GM12892 (cell line): Measurements from ENCODE around the gene FIBCD1.

ENCODE experiments used
- POLR2A ChIP-seq: IDR thresholded peaks from 2 replicates; pipeline ENCODE4 v1.6.1; 2011; ENCODE audit warnings: low read depth, low read length, control low read depth
- POLR2AphosphoS5 ChIP-seq: IDR thresholded peaks from 2 replicates; pipeline ENCODE4 v1.6.1; 2011; ENCODE audit warnings: low read depth, low read length, control low read depth
- TAF1 ChIP-seq: IDR thresholded peaks from 2 replicates; pipeline ENCODE4 v1.6.1; 2011; ENCODE audit warnings: low read depth, mild to moderate bottlenecking, control low read depth, low read length, borderline replicate concordance

DNA sequence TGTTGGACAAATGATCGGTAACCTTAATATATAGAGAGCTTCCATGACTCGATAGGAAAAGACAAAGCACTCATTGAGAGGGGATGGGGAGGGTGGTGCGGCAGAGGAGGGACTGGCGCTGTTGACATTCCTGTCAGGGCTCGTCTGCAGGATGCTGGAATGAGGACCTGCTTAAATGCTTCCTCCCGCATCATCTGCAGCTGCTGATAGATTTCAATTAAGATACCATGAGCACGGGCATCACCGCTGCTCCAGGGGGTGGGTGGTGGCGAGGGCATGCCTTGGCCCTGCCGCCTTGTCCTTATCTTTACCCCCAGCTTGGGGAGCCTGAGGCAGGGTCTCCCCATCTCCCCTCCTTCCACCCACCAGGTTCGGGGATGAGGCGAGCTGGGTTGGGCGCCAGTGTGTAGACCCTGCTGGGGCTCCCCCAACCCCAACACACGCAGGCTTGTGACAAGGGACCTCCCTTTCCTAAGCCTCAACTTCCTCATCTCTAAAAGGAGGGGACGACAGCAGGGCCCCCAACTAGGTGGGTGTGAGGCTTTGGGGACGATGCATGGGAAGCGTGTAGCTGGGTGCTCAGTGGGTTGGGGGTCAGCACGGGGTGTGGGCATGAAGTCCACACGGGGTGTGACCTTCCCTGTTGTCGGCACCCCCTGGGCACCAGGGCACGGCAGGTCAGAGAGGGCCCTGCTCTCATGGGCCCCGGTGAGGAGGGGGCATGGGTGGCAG, 30.7 kb downstream of the FIBCD1 start:
- no peak for TF ChIP-seq POLR2AphosphoS5
- no peak for TF ChIP-seq POLR2A
- TF ChIP-seq TAF1: no peak
